Measurements from ENCODE around the gene TP63. TPM values are rescaled to one million over a fixed set of nuclear protein-coding genes. Genes with fewer than 3 reads are reported as not detected.

Gene TP63
- total RNA-seq, 2 donors from 2014 or later: 0.24 to 0.30 TPM

GRCh38 chr3:189621948-189622603 lies 9.1 kb upstream of the TP63 start:
- Histone ChIP-seq H3K9me3 (no peaks in the 10 kb centered on the region), H3K27ac (no peak overlapping the region), H3K36me3 (no peaks in the 10 kb centered on the region), H3K4me3 (no peak overlapping the region), H3K27me3 (no peaks in the 10 kb centered on the region), H3K4me1 (no peaks in the 10 kb centered on the region)
- DNase-seq (ENCODE audit: low spot score): no peak
- TF ChIP-seq, protein P1, sequence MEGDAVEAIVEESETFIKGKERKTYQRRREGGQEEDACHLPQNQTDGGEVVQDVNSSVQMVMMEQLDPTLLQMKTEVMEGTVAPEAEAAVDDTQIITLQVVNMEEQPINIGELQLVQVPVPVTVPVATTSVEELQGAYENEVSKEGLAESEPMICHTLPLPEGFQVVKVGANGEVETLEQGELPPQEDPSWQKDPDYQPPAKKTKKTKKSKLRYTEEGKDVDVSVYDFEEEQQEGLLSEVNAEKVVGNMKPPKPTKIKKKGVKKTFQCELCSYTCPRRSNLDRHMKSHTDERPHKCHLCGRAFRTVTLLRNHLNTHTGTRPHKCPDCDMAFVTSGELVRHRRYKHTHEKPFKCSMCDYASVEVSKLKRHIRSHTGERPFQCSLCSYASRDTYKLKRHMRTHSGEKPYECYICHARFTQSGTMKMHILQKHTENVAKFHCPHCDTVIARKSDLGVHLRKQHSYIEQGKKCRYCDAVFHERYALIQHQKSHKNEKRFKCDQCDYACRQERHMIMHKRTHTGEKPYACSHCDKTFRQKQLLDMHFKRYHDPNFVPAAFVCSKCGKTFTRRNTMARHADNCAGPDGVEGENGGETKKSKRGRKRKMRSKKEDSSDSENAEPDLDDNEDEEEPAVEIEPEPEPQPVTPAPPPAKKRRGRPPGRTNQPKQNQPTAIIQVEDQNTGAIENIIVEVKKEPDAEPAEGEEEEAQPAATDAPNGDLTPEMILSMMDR (IDR thresholded peaks at IDR 0.05): no peak

DNA sequence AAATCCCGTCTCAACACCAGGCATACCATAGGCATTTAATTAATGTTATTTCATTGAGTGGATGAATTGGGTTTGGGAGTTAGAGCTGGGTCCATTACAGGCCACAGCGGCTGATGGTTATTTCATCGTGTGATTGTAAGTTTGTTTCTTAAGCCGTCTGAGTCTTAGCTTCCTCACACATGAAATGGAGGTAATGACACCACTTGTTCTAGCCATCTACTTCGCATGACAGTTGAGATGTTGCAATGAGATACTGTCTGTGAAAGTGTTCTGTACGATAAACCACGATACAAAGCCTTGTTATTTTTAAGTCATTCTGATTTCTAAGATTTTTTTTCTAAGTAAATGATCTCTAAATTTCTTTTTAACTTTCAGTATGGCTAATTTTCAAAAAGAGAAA lies 8.6 kb upstream of the TP63 start:
- Histone ChIP-seq H3K36me3 (no peaks in the 10 kb centered on the region), H3K9me3 (no peaks in the 10 kb centered on the region), H3K4me3 (no peak overlapping the region), H3K27ac (no peak overlapping the region), H3K4me1 (no peaks in the 10 kb centered on the region), H3K27me3 (no peaks in the 10 kb centered on the region)
- no peak for DNase-seq (ENCODE audit: low spot score)
- TF ChIP-seq, protein P1 (IDR thresholded peaks at IDR 0.05): no peak

DNA sequence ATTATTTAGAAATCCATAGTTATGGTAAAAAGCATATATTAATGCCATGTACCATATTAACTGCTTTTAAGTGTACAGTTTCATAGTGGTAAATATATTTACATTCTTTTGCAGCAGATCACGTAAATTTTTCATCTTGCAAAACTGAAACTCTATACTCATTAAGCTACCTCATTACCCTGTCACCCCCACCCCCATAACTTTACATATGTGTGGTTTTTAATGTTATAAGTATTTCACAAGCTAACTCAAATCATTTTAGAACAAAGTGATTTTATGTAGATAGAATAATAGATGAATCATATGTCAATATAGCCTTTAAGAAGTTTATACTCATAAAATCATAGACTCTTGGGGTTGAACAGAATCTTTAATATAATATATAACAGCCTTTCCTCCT lies 7.1 kb upstream of the TP63 start:
- H3K27ac ChIP-seq: no peak overlapping the region
- H3K4me1 ChIP-seq: no peaks in the 10 kb centered on the region
- DNase-seq (ENCODE audit: low spot score): no peak
- no peaks in the 10 kb centered on the region for H3K9me3 ChIP-seq
- no peaks in the 10 kb centered on the region for H3K36me3 ChIP-seq
- H3K4me3 ChIP-seq: no peak overlapping the region
- TF ChIP-seq, protein P1 (IDR thresholded peaks at IDR 0.05): no peak
- H3K27me3 ChIP-seq: no peaks in the 10 kb centered on the region

GRCh38 chr3:189625071-189625470 lies 6.1 kb upstream of the TP63 start:
- DNase-seq (ENCODE audit: low spot score): no peak
- H3K4me3 ChIP-seq: no peak overlapping the region
- H3K27me3 ChIP-seq: no peaks in the 10 kb centered on the region
- TF ChIP-seq, protein P1 (IDR thresholded peaks at IDR 0.05): no peak
- no peaks in the 10 kb centered on the region for H3K9me3 ChIP-seq
- no peak overlapping the region for H3K27ac ChIP-seq
- no peaks in the 10 kb centered on the region for H3K36me3 ChIP-seq
- H3K4me1 ChIP-seq: peaks cover 0 to 7% of the 10 kb centered on the region in 2 donors

DNA sequence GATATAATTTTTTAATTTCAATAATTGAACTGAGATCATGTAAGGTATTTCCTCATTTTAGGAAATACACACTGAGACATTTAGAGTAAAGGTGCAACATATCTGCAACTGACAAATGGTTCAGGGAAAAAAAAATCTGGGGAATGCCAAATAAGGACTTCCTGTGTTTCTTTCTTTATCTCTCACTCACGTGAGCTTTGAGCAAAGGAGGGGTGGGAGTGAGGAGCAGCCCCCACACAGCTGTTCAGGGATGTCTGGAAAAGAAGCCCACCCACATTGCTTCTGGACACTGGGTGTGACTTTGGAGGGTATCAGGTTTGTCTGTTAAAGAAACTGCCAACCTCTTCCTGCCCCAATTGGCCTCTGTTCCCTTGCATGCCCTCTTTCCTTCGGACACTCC lies 5.6 kb upstream of the TP63 start:
- H3K27ac ChIP-seq: no peak overlapping the region
- TF ChIP-seq, protein P1 (IDR thresholded peaks at IDR 0.05): no peak
- H3K4me1 ChIP-seq: peaks cover 0 to 11% of the 10 kb centered on the region in 2 donors

GRCh38 chr3:189626286-189626685 lies 4.9 kb upstream of the TP63 start:
- no peak overlapping the region for H3K4me3 ChIP-seq
- no peak overlapping the region for H3K27ac ChIP-seq
- H3K36me3 ChIP-seq: no peaks in the 10 kb centered on the region
- no peak for DNase-seq (ENCODE audit: low spot score)
- TF ChIP-seq, protein P1 (IDR thresholded peaks at IDR 0.05): no peak
- H3K4me1 ChIP-seq: peaks cover 0 to 14% of the 10 kb centered on the region in 2 donors
- no peaks in the 10 kb centered on the region for H3K27me3 ChIP-seq
- H3K9me3 ChIP-seq: no peaks in the 10 kb centered on the region

More for the DNA sequence above, 5.6 kb upstream of the TP63 start:
- DNase-seq (ENCODE audit: low spot score): no peak
- H3K4me3 ChIP-seq: no peak overlapping the region
- H3K36me3 ChIP-seq: no peaks in the 10 kb centered on the region
- no peaks in the 10 kb centered on the region for H3K9me3 ChIP-seq
- no peaks in the 10 kb centered on the region for H3K27me3 ChIP-seq
